Transverse colon (tissue), 4 donors: ENCODE measurements around the gene FMC1. TPM values are rescaled to one million over a fixed set of nuclear protein-coding genes. Genes with fewer than 3 reads are reported as not detected.
A peak's percentile ranks its signal among the peaks of the same experiment; 100 is the strongest.

Experiments
- DNase-seq: peaks from one replicate; pipeline ENCODE4 v3.0.0-alpha.2; 2019
- H3K27ac ChIP-seq, 4 donors: fragments of 200-600 bp; sonication (generic); 2 replicates each; pipeline ENCODE4 v1.5.1; 2016 to 2018; ENCODE audit warnings: inconsistent platforms in 4 of 4
- H3K27me3 ChIP-seq: fragments of 200-600 bp; sonication (generic); 2 replicates; pipeline ENCODE4 v1.5.1; 2017; ENCODE audit warnings: inconsistent platforms
- H3K36me3 ChIP-seq, 4 donors: fragments of 200-600 bp; sonication (generic); 2 replicates each; pipeline ENCODE4 v1.5.1; 2017 to 2019; ENCODE audit warnings: inconsistent platforms in 4 of 4
- H3K4me1 ChIP-seq, 4 donors: fragments of 200-600 bp; sonication (generic); 2 replicates each; pipeline ENCODE4 v1.5.1; 2017 to 2020; ENCODE audit warnings: inconsistent platforms in 4 of 4
- H3K4me3 ChIP-seq, 4 donors: fragments of 200-600 bp; sonication (generic); 1 replicate in 1 of 4; 2 replicates in 3 of 4; pipeline versions ENCODE4 v1.5.1 to v1.6.1; 2017 to 2019; ENCODE audit warnings: inconsistent platforms in 4 of 4
- H3K9me3 ChIP-seq, 2 donors: fragments of 200-600 bp; sonication (generic); 2 replicates each; pipeline ENCODE4 v1.5.1; 2017 to 2019; ENCODE audit warnings: inconsistent platforms in 2 of 2
- EP300 ChIP-seq: sonication (generic); formaldehyde crosslinking; IDR thresholded peaks from one replicate; pipeline ENCODE4 v1.6.1; 2017; ENCODE audit warnings: antibody characterized with exemption, low read depth
- POLR2A ChIP-seq: fragments of 450-650 bp; IDR thresholded peaks from one replicate; pipeline ENCODE4 v1.6.1; 2016; ENCODE audit warnings: antibody characterized with exemption, mild to moderate bottlenecking, moderate library complexity
- POLR2AphosphoS5 ChIP-seq, 3 donors: sonication (generic); formaldehyde crosslinking; IDR thresholded peaks; one replicate each; pipeline ENCODE4 v1.6.1; 2016; ENCODE audit warnings: antibody characterized with exemption in 3 of 3
- WGBS, 2 donors: methylation state at CpG; one replicate each; pipeline ENCODE4 v1.1.5; 2018; ENCODE audit warnings: low coverage in 1 of 2; 5-methylcytosine and 5-hydroxymethylcytosine counted together
- in situ Hi-C, 4 donors: fragments of 200-750 bp; cut with MboI; loops; one replicate each; pipeline versions ENCODE4 v1.15.0 to v1.15.1; 2017; ENCODE audit warnings: low sequenced_read_pairs in 3 of 4, low pct_ligation_motif_present in 1 of 4, low pct_unique_long_range_greater_than_20kb in 1 of 4
- intact Hi-C: fragments of 100-400 bp; cut with DNase I; formaldehyde crosslinking; loops from one replicate; pipeline ENCODE4 v1.15.1; 2023; ENCODE audit warnings: low total_unique reads
- total RNA-seq, 4 donors: library from RNA; depleted of rRNA; stranded (reverse); fragments of >200 nt; gene quantifications; one replicate each; pipeline ENCODE4 v1.1.0, GENCODE V29; 2016
- TF ChIP-seq, protein P1 (sequence below), 5 experiments: fragments of 200-600 bp in 3 of 5; fragments of 450-650 bp in 2 of 5; sonication (generic) in 3 of 5; IDR thresholded peaks; 1 replicate in 2 of 5; 2 replicates in 3 of 5; pipeline ENCODE4 v1.5.1; 2016 to 2017; ENCODE audit warnings: antibody characterized with exemption in 5 of 5, inconsistent platforms in 3 of 5, mild to moderate bottlenecking in 2 of 5, moderate library complexity in 1 of 5

Gene FMC1
- total RNA-seq, 4 donors from 2014 or later = 7.3 to 21.6 TPM; not detected in 2

DNA sequence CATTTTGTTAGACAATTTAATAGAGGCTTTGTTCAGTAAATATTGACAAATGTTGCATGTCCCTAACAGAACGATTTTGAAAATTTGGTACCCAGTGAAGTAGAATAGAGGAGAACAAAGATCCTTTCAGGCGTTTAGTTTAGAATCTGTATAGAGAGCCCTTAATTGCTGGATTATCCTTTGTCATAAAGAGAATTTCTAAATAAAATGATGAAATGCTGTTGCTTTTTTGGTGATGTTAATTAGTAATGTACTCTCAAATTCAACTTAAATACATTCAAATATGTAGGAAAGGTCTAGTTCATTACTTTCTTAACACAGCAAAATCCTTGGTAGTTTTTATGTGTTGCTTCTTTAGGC is 19.8 kb downstream of the FMC1 start:
- H3K36me3 ChIP-seq = no peaks in the 10 kb centered on the region
- peaks cover 7 to 47% (median 23%) of the 10 kb centered on the region in 4 donors for H3K4me1 ChIP-seq
- DNase-seq = no peak
- 0% methylated on average over 2 of the region's 2 CpGs for WGBS, 2 donors
- no peaks in the 10 kb centered on the region for H3K27me3 ChIP-seq
- peak overlapping the region; percentile 98 to 100 (median 100) for H3K27ac ChIP-seq
- peak overlapping the region; percentile 78 to 96 (median 90) for H3K4me3 ChIP-seq
- in situ Hi-C loops (no loop called here), intact Hi-C loops (no loop called here)
- TF ChIP-seq EP300 = no peak
- TF ChIP-seq, protein P1, sequence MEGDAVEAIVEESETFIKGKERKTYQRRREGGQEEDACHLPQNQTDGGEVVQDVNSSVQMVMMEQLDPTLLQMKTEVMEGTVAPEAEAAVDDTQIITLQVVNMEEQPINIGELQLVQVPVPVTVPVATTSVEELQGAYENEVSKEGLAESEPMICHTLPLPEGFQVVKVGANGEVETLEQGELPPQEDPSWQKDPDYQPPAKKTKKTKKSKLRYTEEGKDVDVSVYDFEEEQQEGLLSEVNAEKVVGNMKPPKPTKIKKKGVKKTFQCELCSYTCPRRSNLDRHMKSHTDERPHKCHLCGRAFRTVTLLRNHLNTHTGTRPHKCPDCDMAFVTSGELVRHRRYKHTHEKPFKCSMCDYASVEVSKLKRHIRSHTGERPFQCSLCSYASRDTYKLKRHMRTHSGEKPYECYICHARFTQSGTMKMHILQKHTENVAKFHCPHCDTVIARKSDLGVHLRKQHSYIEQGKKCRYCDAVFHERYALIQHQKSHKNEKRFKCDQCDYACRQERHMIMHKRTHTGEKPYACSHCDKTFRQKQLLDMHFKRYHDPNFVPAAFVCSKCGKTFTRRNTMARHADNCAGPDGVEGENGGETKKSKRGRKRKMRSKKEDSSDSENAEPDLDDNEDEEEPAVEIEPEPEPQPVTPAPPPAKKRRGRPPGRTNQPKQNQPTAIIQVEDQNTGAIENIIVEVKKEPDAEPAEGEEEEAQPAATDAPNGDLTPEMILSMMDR (IDR thresholded peaks at IDR 0.05) = no peak
- TF ChIP-seq POLR2A = no peak
- no peaks in the 10 kb centered on the region for H3K9me3 ChIP-seq

DNA sequence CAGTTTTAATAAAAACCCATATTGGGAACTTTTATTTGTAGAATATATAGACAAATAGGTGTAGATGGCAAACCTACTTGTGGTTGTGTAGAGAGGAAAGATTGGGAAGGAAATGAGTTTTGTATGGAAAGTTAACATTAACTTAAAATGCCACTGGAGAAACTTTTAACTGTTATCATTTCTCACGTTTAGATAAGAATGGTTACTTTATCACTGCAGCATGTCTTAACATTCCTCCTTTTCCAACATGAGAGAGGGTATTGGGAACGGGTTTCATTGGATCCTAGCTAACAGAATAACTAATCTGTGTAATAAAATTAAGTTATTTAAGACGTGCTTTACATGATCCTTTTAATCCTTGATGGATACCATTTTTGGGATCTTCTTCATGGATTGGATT is 20.4 kb downstream of the FMC1 start:
- TF ChIP-seq POLR2A (no peak), EP300 (no peak), POLR2AphosphoS5 (IDR thresholded peaks at IDR 0.05) (no peak)
- TF ChIP-seq, protein P1 (IDR thresholded peaks at IDR 0.05) = no peak
- Histone ChIP-seq H3K9me3 (no peaks in the 10 kb centered on the region), H3K27ac (peak overlapping the region; percentile 98 to 100 (median 100)), H3K4me3 (peak overlapping the region in 3 of 4 donors; percentile 78 to 96 (median 94)), H3K36me3 (no peaks in the 10 kb centered on the region), H3K27me3 (no peaks in the 10 kb centered on the region), H3K4me1 (peaks cover 7 to 48% (median 23%) of the 10 kb centered on the region in 4 donors)
- 11 to 14% methylated on average over 3 of the region's 3 CpGs for whole genome bisulfite sequencing, 2 donors
- in situ Hi-C loops (no loop called here), intact Hi-C loops (no loop called here)
- no peak for DNase-seq

DNA sequence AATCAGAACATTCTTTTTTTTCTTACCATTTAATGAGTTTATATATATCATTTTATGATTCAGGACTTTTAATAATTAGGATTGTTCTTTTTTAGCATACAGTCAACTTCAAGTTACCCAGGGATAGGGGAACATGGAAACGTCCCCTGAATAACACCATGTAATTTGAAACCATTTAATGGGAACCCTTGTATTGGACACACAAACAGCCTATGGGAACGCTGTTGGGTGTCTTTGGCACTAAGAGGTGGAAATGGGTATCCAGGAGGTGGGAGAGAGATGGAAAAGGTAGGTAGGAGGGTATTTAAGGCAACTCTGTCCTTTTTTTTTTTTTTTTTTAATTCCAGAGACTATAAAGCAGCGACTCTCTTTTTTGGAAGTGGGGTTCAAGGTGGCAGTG is 21.2 kb downstream of the FMC1 start:
- intact Hi-C loops (no loop called here), in situ Hi-C loops (no loop called here)
- no peak for TF ChIP-seq EP300
- TF ChIP-seq, protein P1 (IDR thresholded peaks at IDR 0.05) = no peak
- TF ChIP-seq POLR2AphosphoS5 (IDR thresholded peaks at IDR 0.05) = no peak
- TF ChIP-seq POLR2A = no peak
- Histone ChIP-seq H3K9me3 (no peaks in the 10 kb centered on the region), H3K4me3 (no peak overlapping the region), H3K27ac (no peak overlapping the region), H3K36me3 (no peaks in the 10 kb centered on the region), H3K4me1 (peaks cover 7 to 52% (median 25%) of the 10 kb centered on the region in 4 donors), H3K27me3 (no peaks in the 10 kb centered on the region)
- 58 to 63% methylated on average over 3 of the region's 3 CpGs for WGBS, 2 donors
- DNase-seq = no peak

DNA sequence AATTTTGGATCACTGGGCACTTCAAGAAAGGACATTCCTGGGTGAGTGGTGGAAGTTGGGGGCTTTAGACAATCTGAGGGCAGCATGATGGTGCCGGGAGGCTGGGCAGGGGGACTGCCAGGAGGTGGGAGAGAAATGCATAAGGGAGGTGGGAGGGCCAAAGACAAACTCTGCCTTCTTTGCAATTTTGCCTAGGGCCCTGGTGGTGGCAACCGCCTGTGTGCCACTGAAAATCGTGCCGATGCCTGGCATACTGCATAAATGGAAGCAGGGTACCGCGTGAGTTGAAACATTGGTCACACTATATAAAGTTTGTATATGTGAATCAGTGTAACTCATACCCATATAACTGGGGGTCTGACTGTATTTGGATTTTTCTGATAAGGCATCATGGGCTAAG is 21.8 kb downstream of the FMC1 start:
- H3K4me1 ChIP-seq = peaks cover 7 to 53% (median 29%) of the 10 kb centered on the region in 4 donors
- no peaks in the 10 kb centered on the region for H3K9me3 ChIP-seq
- no peak for DNase-seq
- TF ChIP-seq EP300 = no peak
- TF ChIP-seq POLR2AphosphoS5 (IDR thresholded peaks at IDR 0.05) = no peak
- TF ChIP-seq POLR2A = no peak
- TF ChIP-seq, protein P1 (IDR thresholded peaks at IDR 0.05) = no peak
- no peaks in the 10 kb centered on the region for H3K36me3 ChIP-seq
- no peak overlapping the region for H3K4me3 ChIP-seq
- in situ Hi-C loops = no loop called here
- no peak overlapping the region for H3K27ac ChIP-seq
- intact Hi-C loops = no loop called here
- WGBS, 2 donors = 88 to 93% methylated on average over 4 to 6 of the region's 6 CpGs
- no peaks in the 10 kb centered on the region for H3K27me3 ChIP-seq
